Endothelial cell of umbilical vein (primary cell): Measurements from ENCODE around the gene LYVE1. TPM values are rescaled to one million over a fixed set of nuclear protein-coding genes. Genes with fewer than 3 reads are reported as not detected.

Experiments
- BruUV-seq: library from RNA; stranded (reverse); fragments of 400-500 nt; replicated peaks from 2 replicates; lab custom pipeline; 2021; lab: Mats Ljungman, UMichigan
- CTCF ChIA-PET: fragments of 300-600, 350-600 bp; sonication (Branson Sonifier 250); formaldehyde crosslinking; loops from one replicate; lab custom pipeline; 2021; ENCODE audit warnings: antibody characterized with exemption, inconsistent platforms; lab: Charles Lee
- POLR2A ChIA-PET: fragments of 300-600, 350-600 bp; sonication (Branson Sonifier 250); formaldehyde crosslinking; loops from one replicate; lab custom pipeline; 2021; ENCODE audit warnings: antibody characterized with exemption, inconsistent platforms; lab: Charles Lee
- DNase-seq: peaks from one replicate; pipeline ENCODE4 v3.0.0-alpha.2; 2011; ENCODE audit warnings: low read depth, low spot score
- FAIRE-seq: peaks from 2 replicates; lab custom pipeline; 2011; peaks lifted over from hg19 to GRCh38; lab: Jason Lieb, UNC
- H2AFZ ChIP-seq: 2 replicates; pipeline ENCODE4 v1.6.0; 2012; ENCODE audit warnings: low read depth, low read length, control low read depth, inconsistent platforms
- H3K27ac ChIP-seq: 2 replicates; pipeline ENCODE4 v1.5.1; 2011; ENCODE audit warnings: low read depth, mild to moderate bottlenecking, control low read depth, low read length, moderate library complexity; ENCODE audit not compliant: insufficient read depth
- H3K27me3 ChIP-seq, 2 experiments: 2 replicates each; pipeline versions ENCODE4 v1.6.0 to v1.6.1; 2011; ENCODE audit warnings: low read length in 2 of 2, mixed read lengths in 1 of 2; ENCODE audit not compliant: control insufficient read depth in 2 of 2, insufficient read depth in 2 of 2
- H3K36me3 ChIP-seq, 2 experiments: 2 replicates in 1 of 2; 3 replicates in 1 of 2; pipeline ENCODE4 v1.5.1; 2011; ENCODE audit warnings: low read length in 2 of 2, mild to moderate bottlenecking in 1 of 2, moderate library complexity in 1 of 2; ENCODE audit not compliant: control insufficient read depth in 2 of 2, insufficient read depth in 2 of 2; ENCODE audit errors: extremely low read depth in 1 of 2
- H3K4me1 ChIP-seq: 3 replicates; pipeline ENCODE4 v1.5.1; 2011; ENCODE audit warnings: mild to moderate bottlenecking, low read length; ENCODE audit not compliant: control insufficient read depth, insufficient read depth; ENCODE audit errors: extremely low read depth
- H3K4me2 ChIP-seq: 2 replicates; pipeline ENCODE4 v1.6.1; 2011; ENCODE audit warnings: low read length, control low read depth, mixed read lengths; ENCODE audit not compliant: insufficient read depth
- H3K4me3 ChIP-seq, 3 experiments: fragments of 200-600 bp in 1 of 3; sonication (generic), shearing (Covaris generic) in 1 of 3; replicated peaks in 1 of 3; 2 replicates each; pipeline ENCODE4 v1.5.1; 2011 to 2016; ENCODE audit warnings: control low read depth in 3 of 3, low read length in 3 of 3, mild to moderate bottlenecking in 2 of 3, inconsistent platforms in 1 of 3, low read depth in 1 of 3, moderate library complexity in 1 of 3; ENCODE audit not compliant: insufficient read depth in 1 of 3
- H3K79me2 ChIP-seq: 2 replicates; pipeline ENCODE4 v1.6.0; 2012; ENCODE audit warnings: low read length, inconsistent platforms; ENCODE audit not compliant: control insufficient read depth, insufficient read depth
- H3K9ac ChIP-seq: replicated peaks from 2 replicates; pipeline ENCODE3; 2011; ENCODE audit warnings: low read length, control low read depth; ENCODE audit not compliant: insufficient read depth; ENCODE audit errors: extremely low read depth
- H3K9me1 ChIP-seq: replicated peaks from 3 replicates; pipeline ENCODE4 v1.6.0; 2011; ENCODE audit warnings: mild to moderate bottlenecking, low read length; ENCODE audit not compliant: control insufficient read depth, insufficient read depth; ENCODE audit errors: extremely low read depth
- H3K9me3 ChIP-seq: replicated peaks from 2 replicates; pipeline ENCODE4 v1.5.1; 2012; ENCODE audit warnings: low read length, inconsistent platforms; ENCODE audit not compliant: control insufficient read depth, insufficient read depth
- H4K20me1 ChIP-seq: replicated peaks from 2 replicates; pipeline ENCODE3; 2011; ENCODE audit warnings: mild to moderate bottlenecking, low read length; ENCODE audit not compliant: control insufficient read depth, insufficient read depth; ENCODE audit errors: extremely low read depth
- CTCF ChIP-seq, 2 donors: IDR thresholded peaks; 1 replicate in 1 of 2; 2 replicates in 1 of 2; pipeline ENCODE4 v1.5.1; 2011; ENCODE audit warnings: low read length in 2 of 2, mild to moderate bottlenecking in 2 of 2, moderate library complexity in 2 of 2, control low read depth in 1 of 2, inconsistent platforms in 1 of 2, low read depth in 1 of 2; ENCODE audit not compliant: insufficient read depth in 1 of 2; ENCODE audit errors: extremely low read depth in 1 of 2
- EZH2 ChIP-seq: IDR thresholded peaks from 2 replicates; pipeline ENCODE4 v1.6.1; 2012; ENCODE audit warnings: borderline replicate concordance, low read depth, mild to moderate bottlenecking, moderate library complexity, low read length, inconsistent platforms; ENCODE audit not compliant: severe bottlenecking
- FOS ChIP-seq: IDR thresholded peaks from 2 replicates; pipeline ENCODE4 v1.6.1; 2011; ENCODE audit warnings: mild to moderate bottlenecking, low read length, moderate library complexity, borderline replicate concordance; ENCODE audit not compliant: insufficient read depth
- GATA2 ChIP-seq: IDR thresholded peaks from 2 replicates; pipeline ENCODE4 v1.7.0; 2011; ENCODE audit warnings: low read depth, mild to moderate bottlenecking, moderate library complexity, mixed read lengths, low read length; ENCODE audit not compliant: insufficient read length, insufficient read depth
- JUN ChIP-seq: IDR thresholded peaks from 2 replicates; pipeline ENCODE4 v1.6.1; 2011; ENCODE audit warnings: borderline replicate concordance, low read depth; ENCODE audit not compliant: insufficient read length, insufficient read depth
- MAX ChIP-seq: IDR thresholded peaks from 2 replicates; pipeline ENCODE4 v1.6.1; 2011; ENCODE audit not compliant: insufficient read depth, insufficient read length
- MYC ChIP-seq: IDR thresholded peaks from one replicate; pipeline ENCODE4 v1.6.1; 2011; ENCODE audit warnings: mild to moderate bottlenecking, low read depth, low read length
- POLR2A ChIP-seq: IDR thresholded peaks from 2 replicates; pipeline ENCODE4 v1.6.1; 2012; ENCODE audit warnings: low read depth, mild to moderate bottlenecking, control low read depth, low read length
- dilution Hi-C: fragments of 300-500 bp; cut with MboI; formaldehyde crosslinking; loops from one replicate; pipeline ENCODE4 v1.15.0; 2019; ENCODE audit warnings: low sequenced_read_pairs; ENCODE audit not compliant: extremely low pct_ligation_motif_present
- intact Hi-C: fragments of 100-400 bp; cut with micrococcal nuclease; formaldehyde crosslinking; loops from one replicate; pipeline ENCODE4 v1.10.0; 2022
- polyA plus RNA-seq, 4 experiments: library from polyadenylated mRNA; depleted of rRNA in 3 of 4; stranded (reverse) in 3 of 4; unstranded in 1 of 4; fragments of >200 nt; gene quantifications; 2 replicates each; pipeline versions ENCODE4 v1.2.1 to v1.2.3, GENCODE V29; 2011 to 2012; ENCODE audit warnings: missing spikeins in 1 of 4
- total RNA-seq: library from RNA; stranded (reverse); gene quantifications from 2 replicates; pipeline ENCODE4 v1.2.3, GENCODE V29; 2021

Gene LYVE1
- total and polyA plus RNA-seq, 2 donors (not counting 3 experiments of a cell fraction or from before 2014, with no cell fraction given): 4.6 to 7.6 TPM

DNA sequence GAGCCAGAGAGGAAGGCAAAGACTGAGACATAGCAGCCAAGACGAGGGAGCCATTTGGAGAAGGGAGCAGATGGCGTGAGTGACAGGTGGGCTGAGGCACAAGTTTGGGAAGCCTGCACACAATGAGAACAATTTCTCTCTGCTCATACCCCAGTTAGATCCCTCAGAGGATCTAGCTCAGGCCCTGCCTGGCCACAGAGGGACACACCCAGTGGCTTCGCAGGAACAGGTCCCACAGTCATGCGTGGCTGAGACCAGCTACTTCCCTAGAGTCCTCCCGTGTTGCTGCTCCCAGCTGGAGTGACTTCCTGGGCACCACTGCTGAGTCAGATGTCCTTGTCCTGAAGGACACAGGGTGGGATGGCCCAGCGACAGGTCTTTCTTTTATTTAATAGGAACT lies 33.4 kb upstream of the LYVE1 start:
- no peak for TF ChIP-seq POLR2A
- dilution Hi-C loops: no loop called here
- ChIA-PET POLR2A (no interaction called here), CTCF (no interaction called here)
- intact Hi-C loops: no loop called here
- FAIRE-seq (no peak), DNase-seq (no peak)
- no peaks in the 10 kb centered on the region for H3K27me3 ChIP-seq
- H3K4me3 ChIP-seq: no peak overlapping the region
- H3K9me1 ChIP-seq: no peaks in the 10 kb centered on the region
- H3K9me3 ChIP-seq: no peaks in the 10 kb centered on the region
- H3K4me2 ChIP-seq: no peak overlapping the region
- no peak overlapping the region for H2AFZ ChIP-seq
- H3K4me1 ChIP-seq: peaks cover 20% of the 10 kb centered on the region
- H3K27ac ChIP-seq: no peak overlapping the region
- H4K20me1 ChIP-seq: no peaks in the 10 kb centered on the region
- H3K9ac ChIP-seq: no peak overlapping the region
- BruUV-seq: no TSS peak
- H3K79me2 ChIP-seq: no peaks in the 10 kb centered on the region
- H3K36me3 ChIP-seq: no peaks in the 10 kb centered on the region

- no peak for FAIRE-seq
- POLR2A ChIA-PET: no interaction called here
- H2AFZ ChIP-seq: no peak overlapping the region
- no peaks in the 10 kb centered on the region for H3K9me1 ChIP-seq
- no peak overlapping the region for H3K4me3 ChIP-seq
- intact Hi-C loops: no loop called here
- H3K9me3 ChIP-seq: no peaks in the 10 kb centered on the region
- H4K20me1 ChIP-seq: no peaks in the 10 kb centered on the region
- H3K4me2 ChIP-seq: no peak overlapping the region
- no peak overlapping the region for H3K27ac ChIP-seq
- peak; percentile 35 for DNase-seq
- H3K27me3 ChIP-seq: no peaks in the 10 kb centered on the region
- H3K79me2 ChIP-seq: no peaks in the 10 kb centered on the region
- TF ChIP-seq GATA2 (no peak), FOS (no peak), POLR2A (no peak), JUN (no peak), CTCF (IDR thresholded peaks at IDR 0.05; ENCODE audit: extremely low read depth in 1 of 2, insufficient read depth in 1 of 2, low read depth in 1 of 2, low read length in 2 of 2) (no peak), MYC (no peak), EZH2 (no peak), MAX (no peak)
- dilution Hi-C loops: no loop called here
- H3K4me1 ChIP-seq: peaks cover 9% of the 10 kb centered on the region
- no peak overlapping the region for H3K9ac ChIP-seq
- BruUV-seq: no TSS peak
- CTCF ChIA-PET: interaction anchor here (0.9 kb wide), 2 partner anchors 16 to 60 kb away, joined by 3 read pairs; partner anchors contain the start of gene RNF141
- H3K36me3 ChIP-seq: no peaks in the 10 kb centered on the region
These were observed 32.2 kb upstream of the LYVE1 start for GRCh38 chr11:10600570-10601248.
